K562 (cell line): Measurements from ENCODE around the gene DOCK1. TPM values are rescaled to one million over a fixed set of nuclear protein-coding genes. Genes with fewer than 3 reads are reported as not detected.

Experiments
- ATAC-seq: fragments of 200-7000 bp; cut with Tn5 transposase; 3 replicates; pipeline ENCODE4 v1.9.1; 2020; ENCODE audit warnings: moderate library complexity
- BruUV-seq: library from RNA; stranded (reverse); fragments of 400-500 nt; replicated peaks from 2 replicates; lab custom pipeline; 2021; lab: Mats Ljungman, UMichigan
- CTCF ChIA-PET: fragments of 300-600 bp; formaldehyde crosslinking; extraction: SDS; loops from one replicate; lab custom pipeline; 2021; ENCODE audit warnings: low intra/inter-chr PET ratio; lab: Yijun Ruan, JAX
- POLR2A ChIA-PET: fragments of 300-600, 350-650 bp; sonication (Branson Sonifier 250); formaldehyde crosslinking; extraction: SDS; loops from one replicate; lab custom pipeline; 2021; ENCODE audit warnings: antibody characterized with exemption, inconsistent platforms; lab: Yijun Ruan, JAX
- DNase-seq, 4 experiments: peaks; one replicate each; pipeline versions ENCODE4 v3.0.0 to v3.0.0-alpha.2; 2011 to 2018; ENCODE audit warnings: low spot score in 3 of 4, mixed read lengths in 3 of 4; ENCODE audit errors: extremely low read depth in 1 of 4
- FAIRE-seq: peaks from 2 replicates; lab custom pipeline; 2011; peaks lifted over from hg19 to GRCh38; lab: Jason Lieb, UNC
- H2AFZ ChIP-seq: 2 replicates; pipeline ENCODE4 v1.6.0; 2011; ENCODE audit warnings: low read depth, low read length, control low read depth, inconsistent platforms
- H3K27ac ChIP-seq: fragments of 200-600 bp; 3 replicates; pipeline ENCODE4 v1.8.0; 2011; ENCODE audit warnings: low read depth, mild to moderate bottlenecking, control low read depth, inconsistent platforms, low read length, moderate library complexity, mixed read lengths; ENCODE audit errors: extremely low read depth
- H3K27me3 ChIP-seq, 2 experiments: fragments of 300-600 bp in 1 of 2; 2 replicates in 1 of 2; 3 replicates in 1 of 2; pipeline versions ENCODE4 v1.6.0 to v1.8.0; 2011; ENCODE audit warnings: inconsistent platforms in 2 of 2, low read length in 2 of 2, mild to moderate bottlenecking in 1 of 2, mixed read lengths in 1 of 2, moderate library complexity in 1 of 2; ENCODE audit not compliant: control insufficient read depth in 2 of 2, insufficient read depth in 2 of 2
- H3K36me3 ChIP-seq: fragments of 300-600 bp; 3 replicates; pipeline ENCODE4 v1.8.0; 2011; ENCODE audit warnings: mild to moderate bottlenecking, low read length, inconsistent platforms; ENCODE audit not compliant: control insufficient read depth, insufficient read depth
- H3K4me1 ChIP-seq, 2 experiments: fragments of 200-600 bp in 1 of 2; replicated peaks in 1 of 2; 2 replicates in 1 of 2; 3 replicates in 1 of 2; pipeline versions ENCODE4 v1.5.1 to v1.8.0; 2011; ENCODE audit warnings: inconsistent platforms in 2 of 2, low read length in 2 of 2, mild to moderate bottlenecking in 1 of 2, mixed read lengths in 1 of 2, moderate library complexity in 1 of 2; ENCODE audit not compliant: control insufficient read depth in 2 of 2, insufficient read depth in 2 of 2
- H3K4me2 ChIP-seq: 2 replicates; pipeline ENCODE4 v1.6.1; 2011; ENCODE audit warnings: low read length, control low read depth, inconsistent platforms, mixed read lengths; ENCODE audit not compliant: insufficient read depth
- H3K4me3 ChIP-seq: fragments of 200-600 bp; sonication (generic), shearing (Covaris generic); 2 replicates; pipeline ENCODE4 v1.5.1; 2016; ENCODE audit warnings: control low read depth, inconsistent platforms
- H3K79me2 ChIP-seq: fragments of 200-600 bp; 3 replicates; pipeline ENCODE4 v1.8.0; 2011; ENCODE audit warnings: low read length, inconsistent platforms; ENCODE audit not compliant: control insufficient read depth, insufficient read depth
- H3K9ac ChIP-seq, 2 experiments: 2 replicates each; pipeline versions ENCODE4 v1.6.0 to v1.6.1; 2011; ENCODE audit warnings: low read depth in 2 of 2, low read length in 2 of 2, control low read depth in 1 of 2, inconsistent platforms in 1 of 2, mild to moderate bottlenecking in 1 of 2, mixed read lengths in 1 of 2; ENCODE audit not compliant: insufficient read depth in 1 of 2
- H3K9me1 ChIP-seq: one replicate; pipeline ENCODE4 v1.6.0; 2011; ENCODE audit warnings: inconsistent platforms, mild to moderate bottlenecking, low read length, moderate library complexity; ENCODE audit not compliant: control insufficient read depth, insufficient read depth
- H3K9me3 ChIP-seq: replicated peaks from 2 replicates; pipeline ENCODE4 v1.5.1; 2011; ENCODE audit warnings: low read depth, low read length, inconsistent platforms; ENCODE audit not compliant: control insufficient read depth, insufficient read depth
- H4K20me1 ChIP-seq: replicated peaks from 2 replicates; pipeline ENCODE4 v1.6.1; 2011; ENCODE audit warnings: low read length, inconsistent platforms, mixed read lengths; ENCODE audit not compliant: control insufficient read depth, insufficient read depth
- ASH1L ChIP-seq: fragments of 450-650 bp; IDR thresholded peaks from 2 replicates; pipeline ENCODE4 v1.6.1; 2018; ENCODE audit warnings: borderline replicate concordance, mild to moderate bottlenecking, low read depth; ENCODE audit not compliant: partially characterized antibody
- CHD2 ChIP-seq: IDR thresholded peaks from 2 replicates; pipeline ENCODE4 v1.6.1; 2011; ENCODE audit warnings: low read depth, low read length
- HOXB6 ChIP-seq: fragments of 250-450 bp; sonication (Bioruptor Pico); IDR thresholded peaks from 2 replicates; pipeline ENCODE4 v1.5.1; 2022; ENCODE audit warnings: mild to moderate bottlenecking, borderline replicate concordance
- IFI16 ChIP-seq: fragments of 250-450 bp; sonication (Bioruptor Pico); IDR thresholded peaks from 2 replicates; pipeline ENCODE4 v2.1.2; 2022; ENCODE audit warnings: mild to moderate bottlenecking, inconsistent platforms
- POLR3A ChIP-seq: IDR thresholded peaks from 2 replicates; pipeline ENCODE4 v1.6.1; 2011; ENCODE audit warnings: borderline replicate concordance, mild to moderate bottlenecking, moderate library complexity; ENCODE audit not compliant: insufficient read length, insufficient read depth; ENCODE audit errors: extremely low read depth
- ZNF197 ChIP-seq: fragments of 200-800 bp; sonication (Bioruptor generic); IDR thresholded peaks from 2 replicates; pipeline ENCODE4 v1.6.1; 2016; ENCODE audit warnings: low read depth, missing genetic modification characterization, missing compliant biosample characterization
- ZNF217 ChIP-seq: sonication (generic); formaldehyde crosslinking; IDR thresholded peaks from 2 replicates; pipeline ENCODE4 v1.8.0; 2022; ENCODE audit warnings: mild to moderate bottlenecking, missing genetic modification reagents
- ZNF766 ChIP-seq: fragments of 200-800 bp; sonication (Bioruptor generic); conservative IDR thresholded peaks from 2 replicates; pipeline ENCODE4 v1.6.1; 2016; ENCODE audit warnings: missing genetic modification characterization, missing compliant biosample characterization
- WGBS: fragments of 100-300 bp; shearing (Covaris generic); methylation state at CpG from one replicate; pipeline ENCODE4 v1.1.6; 2016; ENCODE audit warnings: low coverage, mixed read lengths; ENCODE audit not compliant: insufficient coverage; ENCODE audit errors: missing lambda C conversion rate; 5-methylcytosine and 5-hydroxymethylcytosine counted together
- in situ Hi-C: fragments of 300-500 bp; cut with MboI; formaldehyde crosslinking; loops from 4 replicates; pipeline ENCODE4 v1.15.0; 2018; ENCODE audit warnings: inconsistent platforms, mixed read lengths
- intact Hi-C: fragments of 100-400 bp; cut with micrococcal nuclease; formaldehyde crosslinking; loops from 2 replicates; pipeline ENCODE4 v1.14.2; 2022
- polyA plus RNA-seq, 8 experiments: library from polyadenylated mRNA; depleted of rRNA in 4 of 8; stranded (reverse) in 5 of 8; unstranded in 3 of 8; fragments of >200 nt; fragmentation: Nextera tagmentation in 2 of 8; fragmentation: Illumina TruSeq in 1 of 8; extraction: Ambion mirVana in 2 of 8; extraction: Trizol in 1 of 8; gene quantifications; 2 replicates each; pipeline versions ENCODE4 v1.2.1 to v1.2.3, GENCODE V29; 2011 to 2014; ENCODE audit warnings: inconsistent platforms in 1 of 8, missing spikeins in 1 of 8
- total RNA-seq, 7 experiments: library from RNA; depleted of rRNA in 6 of 7; stranded (reverse); fragments of >200 nt in 6 of 7; fragmentation: Illumina TruSeq in 2 of 7; extraction: Trizol in 2 of 7; gene quantifications; 2 replicates each; pipeline versions ENCODE4 v1.2.1 to v1.2.3, GENCODE V29; 2011 to 2021; ENCODE audit warnings: low replicate concordance in 1 of 7

The DOCK1 gene
- total and polyA plus RNA-seq, 9 of the 15 experiments (the other 6 are each of a cell fraction or from before 2014, with no cell fraction given): 0.31 TPM; not detected in 8

DNA sequence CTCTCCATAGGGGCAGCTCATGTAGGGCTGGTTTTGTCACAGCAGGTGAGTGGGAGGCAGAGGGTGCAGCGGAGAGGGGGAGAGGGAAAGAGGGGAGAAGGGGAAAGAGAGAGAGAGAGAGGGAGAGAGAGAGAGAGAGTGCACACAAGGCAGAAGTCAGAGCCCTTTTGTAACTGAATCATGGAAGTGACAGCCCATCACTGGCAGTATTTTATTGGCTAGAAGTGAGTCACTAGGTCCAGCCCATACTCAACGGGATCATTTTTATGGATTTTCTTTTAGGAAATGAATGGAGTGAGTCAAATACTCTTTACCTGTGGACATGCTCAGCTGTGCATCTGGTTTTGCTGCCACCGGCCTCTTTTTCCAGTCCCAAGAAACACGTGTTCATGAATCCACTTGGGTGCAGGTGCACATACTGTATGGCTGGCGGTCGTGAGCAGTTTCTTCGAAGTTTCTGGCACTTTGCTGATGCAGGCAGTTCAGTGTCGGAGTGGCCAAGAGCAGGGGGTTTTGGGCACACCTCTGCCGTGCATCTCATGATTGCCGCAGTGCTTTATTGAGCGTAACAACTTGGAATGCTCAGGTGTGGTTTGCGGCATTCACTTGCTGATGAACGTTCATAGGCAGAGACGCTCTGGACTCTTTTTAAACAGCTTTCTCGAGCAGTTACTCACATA lies 40.3 kb downstream of the DOCK1 start:
- no peak overlapping the region for H3K9ac ChIP-seq
- intact Hi-C loops: no loop called here
- WGBS: 0% methylated on average over 14 of the region's 15 CpGs
- ChIA-PET CTCF (no interaction called here), POLR2A (no interaction called here)
- BruUV-seq: no TSS peak
- H3K79me2 ChIP-seq: no peaks in the 10 kb centered on the region
- TF ChIP-seq ZNF766 (CRISPR knock-in tag): no peak
- H3K4me2 ChIP-seq: no peak overlapping the region
- FAIRE-seq: no peak
- H2AFZ ChIP-seq: no peak overlapping the region
- H3K36me3 ChIP-seq: no peaks in the 10 kb centered on the region
- no peaks in the 10 kb centered on the region for H3K4me1 ChIP-seq
- H3K27ac ChIP-seq: no peak overlapping the region
- no peaks in the 10 kb centered on the region for H4K20me1 ChIP-seq
- no peak for ATAC-seq
- no peak for DNase-seq
- no peak overlapping the region for H3K4me3 ChIP-seq
- in situ Hi-C loops: no loop called here
- H3K9me1 ChIP-seq: no peaks in the 10 kb centered on the region
- H3K9me3 ChIP-seq: peaks cover 2% of the 10 kb centered on the region
- no peaks in the 10 kb centered on the region for H3K27me3 ChIP-seq

DNA sequence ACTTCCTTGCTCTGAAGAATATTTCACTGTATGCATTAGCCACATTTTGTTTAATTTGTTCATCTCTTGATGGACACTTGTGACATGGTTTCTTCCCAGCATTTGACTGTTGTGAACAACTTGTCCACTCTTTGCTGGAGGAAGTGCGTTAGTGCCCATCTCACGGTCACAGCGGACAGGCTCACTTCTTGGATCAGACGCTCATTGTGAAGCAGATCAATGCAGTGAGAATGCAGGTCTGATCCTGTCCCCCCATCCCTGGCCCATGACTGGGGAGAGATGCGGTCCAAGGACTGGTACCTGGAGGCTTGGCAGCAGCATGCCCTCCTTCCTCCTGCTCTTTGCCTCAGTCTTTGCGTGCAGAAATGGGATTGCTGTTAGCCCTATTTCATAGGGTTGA lies 41.5 kb downstream of the DOCK1 start:
- no peaks in the 10 kb centered on the region for H3K9me1 ChIP-seq
- no peaks in the 10 kb centered on the region for H4K20me1 ChIP-seq
- ATAC-seq (no peak), DNase-seq (no peak), FAIRE-seq (no peak)
- H3K79me2 ChIP-seq: no peaks in the 10 kb centered on the region
- no peak overlapping the region for H2AFZ ChIP-seq
- CTCF ChIA-PET: no interaction called here
- H3K4me2 ChIP-seq: no peak overlapping the region
- H3K27me3 ChIP-seq: no peaks in the 10 kb centered on the region
- 5% methylated on average over 4 of the region's 6 CpGs for WGBS
- no TSS peak for BruUV-seq
- H3K4me1 ChIP-seq: no peaks in the 10 kb centered on the region
- in situ Hi-C loops: no loop called here
- intact Hi-C loops: no loop called here
- H3K9me3 ChIP-seq: peaks cover 2% of the 10 kb centered on the region
- H3K36me3 ChIP-seq: no peaks in the 10 kb centered on the region
- H3K27ac ChIP-seq: no peak overlapping the region
- no peak overlapping the region for H3K4me3 ChIP-seq
- H3K9ac ChIP-seq: no peak overlapping the region
- POLR2A ChIA-PET: no interaction called here
- no peak for TF ChIP-seq IFI16 (CRISPR knock-in tag)
- TF ChIP-seq HOXB6 (CRISPR knock-in tag): no peak
- no peak for TF ChIP-seq POLR3A
- TF ChIP-seq ASH1L: no peak
- no peak for TF ChIP-seq CHD2
- TF ChIP-seq ZNF197 (CRISPR knock-in tag): no peak
- no peak for TF ChIP-seq ZNF217 (CRISPR knock-in tag)
